ENCODE results near the gene TMEM179. TPM values are rescaled to one million over a fixed set of nuclear protein-coding genes. Genes with fewer than 3 reads are reported as not detected.

TMEM179 gene
- total and polyA plus RNA-seq, 10 of the 15 experiments (the other 5 are each of a cell fraction or from before 2014, with no cell fraction given): not detected

GRCh38 chr14:104550340-104550860 is 54.2 kb downstream of the TMEM179 start:
- no peak for FAIRE-seq
- POLR2A ChIA-PET: no interaction called here
- in situ Hi-C loops (cut with MboI): no loop called here

More at GRCh38 chr14:104550340-104550860, 54.2 kb downstream of the TMEM179 start:
- no peak overlapping the region for H2AFZ ChIP-seq (ENCODE audit: control insufficient read depth, low read depth, low read length)
- no peak overlapping the region for H3K4me3 ChIP-seq
- no peak overlapping the region for H3K4me2 ChIP-seq (ENCODE audit: control insufficient read depth, insufficient read depth)
- peaks cover 0 to 6% of the 10 kb centered on the region in 2 experiments; a peak in 2 of 4 replicates for H3K27me3 ChIP-seq (replicated peaks in 1 of 2; ENCODE audit: control insufficient read depth in 2 of 2, insufficient read depth in 2 of 2, low read length in 1 of 2)
- SMC1A ChIA-PET (ENCODE audit: uncharacterized antibody, unreplicated experiment): no interaction called here
- H3K9ac ChIP-seq (ENCODE audit: control insufficient read depth, insufficient read depth, low read length): no peak overlapping the region
- no peaks in the 10 kb centered on the region for H3K9me3 ChIP-seq (replicated peaks; ENCODE audit: control insufficient read depth, insufficient read depth, low read length)
- intact Hi-C loops (cut with micrococcal nuclease; ENCODE audit: unreplicated experiment): no loop called here
- no peaks in the 10 kb centered on the region for H3K4me1 ChIP-seq (ENCODE audit: control insufficient read depth, insufficient read depth, low read length)
- no peaks in the 10 kb centered on the region for H4K20me1 ChIP-seq (ENCODE audit: control insufficient read depth, insufficient read depth)
- no TSS peak for BruUV-seq (replicated peaks)
- no peak for TF ChIP-seq IKZF2 (IDR thresholded peaks at IDR 0.05)
- TF ChIP-seq FOXK2 (IDR thresholded peaks at IDR 0.05): no peak
- no peak for TF ChIP-seq NFYB (IDR thresholded peaks at IDR 0.05; ENCODE audit: insufficient read depth, low read depth, low read length)
- no peak for TF ChIP-seq CBX3 (IDR thresholded peaks at IDR 0.05; ENCODE audit: borderline replicate concordance, low read depth)
- no peak for TF ChIP-seq CREM (IDR thresholded peaks at IDR 0.05; ENCODE audit: low read depth)
- TF ChIP-seq SREBF1 (IDR thresholded peaks at IDR 0.05; ENCODE audit: low read length): no peak
- no peak for TF ChIP-seq MLLT1 (IDR thresholded peaks at IDR 0.05)
- TF ChIP-seq REST (IDR thresholded peaks at IDR 0.05; ENCODE audit: low read depth, low read length): no peak
- no peak for TF ChIP-seq FOXM1 (IDR thresholded peaks at IDR 0.05; ENCODE audit: low read depth, low read length)
- no peak for TF ChIP-seq TCF3 (IDR thresholded peaks at IDR 0.05; ENCODE audit: borderline replicate concordance, insufficient read depth, low read depth, low read length)
- TF ChIP-seq JUND (IDR thresholded peaks at IDR 0.05; ENCODE audit: low read depth, low read length): no peak
- TF ChIP-seq DPF2 (IDR thresholded peaks at IDR 0.05): no peak
- no peak for DNase-seq (ENCODE audit: low read depth, low spot score)
- RAD21 ChIA-PET (ENCODE audit: unreplicated experiment): no interaction called here
- ATAC-seq: no peak
- H3K27ac ChIP-seq (ENCODE audit: control insufficient read depth, insufficient read depth): no peak overlapping the region
- CTCF ChIA-PET: interaction anchor here (0.7 kb wide), 1 partner anchor 14 kb away, joined by 3 read pairs; no protein-coding TSS in a partner anchor
- WGBS (ENCODE audit: insufficient coverage, insufficient replicate concordance, low lambda C conversion rate, missing lambda C conversion rate): 24% methylated on average over 13 of the region's 13 CpGs
- no peaks in the 10 kb centered on the region for H3K79me2 ChIP-seq (ENCODE audit: control insufficient read depth, insufficient read depth, low read length)
- H3K36me3 ChIP-seq (ENCODE audit: control insufficient read depth in 2 of 2, insufficient read depth in 2 of 2, low read length in 1 of 2): no peaks in the 10 kb centered on the region
